Adipose tissue (tissue), 3 donors: ENCODE measurements around the gene STAB1. TPM values are rescaled to one million over a fixed set of nuclear protein-coding genes. Genes with fewer than 3 reads are reported as not detected.
"Not testable (repeated sequence)": the region's sequence is repeated elsewhere in the genome, so short reads cannot be mapped to it uniquely, and the experiment has no call there.

Experiments
- H3K27ac ChIP-seq: one replicate; pipeline ENCODE4 v1.5.1; 2013; ENCODE audit warnings: low read depth, low read length
- WGBS, 3 donors: extraction: QIAGEN DNeasy Blood & Tissue Kit; methylation state at CpG; one replicate each; pipeline ENCODE4 v1.1.7; 2013; 5-methylcytosine and 5-hydroxymethylcytosine counted together
- polyA plus RNA-seq, 3 donors: library from polyadenylated mRNA; stranded (reverse); fragments of 200-250 nt; gene quantifications; one replicate each; pipeline ENCODE4 v1.2.3, GENCODE V29; 2013
- donor health status: healthy with polysubstance abuse.
- donor health status: Bipolar disorder and iron deficiency.
- donor health status: healthy.

STAB1 gene
- polyA plus RNA-seq, 3 donors: 22.6 to 199 (median 166) TPM

DNA sequence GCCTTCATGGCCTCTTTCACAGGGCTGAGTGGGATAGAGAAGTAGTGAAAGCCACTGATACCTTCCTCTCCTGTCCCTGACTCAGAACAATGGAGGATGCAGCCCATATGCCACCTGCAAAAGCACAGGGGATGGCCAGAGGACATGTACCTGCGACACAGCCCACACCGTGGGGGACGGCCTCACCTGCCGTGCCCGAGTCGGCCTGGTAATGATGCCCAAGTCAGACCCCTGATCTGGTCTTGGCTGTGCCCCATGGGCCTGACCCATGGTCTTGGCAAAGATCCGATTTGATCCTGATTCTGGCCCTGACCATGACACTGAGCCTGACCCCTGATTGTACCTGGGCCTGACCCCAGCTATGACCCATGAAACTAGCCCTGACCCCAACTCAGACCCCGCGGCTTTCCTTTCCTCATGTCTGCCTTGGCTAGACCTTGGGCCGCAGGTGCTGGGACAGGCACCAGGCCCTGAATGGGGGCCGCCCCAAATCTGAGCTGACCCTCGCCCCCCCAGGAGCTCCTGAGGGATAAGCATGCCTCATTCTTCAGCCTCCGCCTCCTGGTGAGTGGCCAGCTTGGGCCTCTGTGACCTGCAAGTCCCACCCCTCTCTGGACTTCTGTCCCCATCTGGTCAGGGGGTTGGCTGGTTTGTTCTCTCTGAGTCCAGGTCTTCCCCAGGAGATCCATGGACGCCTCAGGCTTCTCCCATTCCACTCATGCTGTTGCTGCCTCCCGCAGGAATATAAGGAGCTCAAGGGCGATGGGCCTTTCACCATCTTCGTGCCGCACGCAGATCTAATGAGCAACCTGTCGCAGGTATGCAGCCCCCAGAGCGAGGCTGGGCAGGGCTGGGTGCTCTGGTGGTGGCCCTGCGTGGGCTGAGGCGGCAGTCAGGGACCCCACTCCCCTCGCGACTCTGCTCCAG is 22.9 kb downstream of the STAB1 start:
- 81 to 87% (median 86%) methylated on average over 23 to 25 of the region's 25 CpGs for WGBS, 3 donors
- H3K27ac ChIP-seq: no peak overlapping the region

DNA sequence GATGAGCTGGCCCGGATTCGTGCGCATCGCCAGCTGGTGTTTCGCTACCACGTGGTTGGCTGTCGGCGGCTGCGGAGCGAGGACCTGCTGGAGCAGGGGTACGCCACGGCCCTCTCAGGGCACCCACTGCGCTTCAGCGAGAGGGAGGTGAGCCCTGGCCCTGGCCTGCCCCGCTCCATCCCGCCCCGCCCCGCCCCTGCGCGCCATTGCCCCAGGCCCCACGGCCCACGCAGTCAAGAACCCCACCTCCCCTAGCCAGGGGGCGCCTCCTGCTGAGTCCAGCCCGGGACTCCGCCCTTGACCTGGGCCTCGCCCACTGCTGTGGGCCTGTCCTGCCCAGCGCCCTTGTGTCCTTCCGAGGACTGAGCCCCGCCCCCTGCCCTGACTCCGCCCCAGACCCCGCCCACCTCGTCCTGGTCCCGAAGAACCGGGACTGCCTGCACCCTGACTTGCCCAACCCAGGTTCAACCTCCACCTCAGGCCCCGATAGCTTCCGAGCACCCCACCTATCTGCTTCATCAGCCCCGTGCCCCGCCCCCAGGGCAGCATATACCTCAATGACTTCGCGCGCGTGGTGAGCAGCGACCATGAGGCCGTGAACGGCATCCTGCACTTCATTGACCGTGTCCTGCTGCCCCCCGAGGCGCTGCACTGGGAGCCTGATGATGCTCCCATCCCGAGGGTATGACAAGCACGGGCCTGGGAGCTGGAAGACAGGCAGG is 23.7 kb downstream of the STAB1 start:
- 56 to 73% (median 58%) methylated on average over 36 to 50 of the region's 50 CpGs for WGBS, 3 donors
- H3K27ac ChIP-seq: no peak overlapping the region

DNA sequence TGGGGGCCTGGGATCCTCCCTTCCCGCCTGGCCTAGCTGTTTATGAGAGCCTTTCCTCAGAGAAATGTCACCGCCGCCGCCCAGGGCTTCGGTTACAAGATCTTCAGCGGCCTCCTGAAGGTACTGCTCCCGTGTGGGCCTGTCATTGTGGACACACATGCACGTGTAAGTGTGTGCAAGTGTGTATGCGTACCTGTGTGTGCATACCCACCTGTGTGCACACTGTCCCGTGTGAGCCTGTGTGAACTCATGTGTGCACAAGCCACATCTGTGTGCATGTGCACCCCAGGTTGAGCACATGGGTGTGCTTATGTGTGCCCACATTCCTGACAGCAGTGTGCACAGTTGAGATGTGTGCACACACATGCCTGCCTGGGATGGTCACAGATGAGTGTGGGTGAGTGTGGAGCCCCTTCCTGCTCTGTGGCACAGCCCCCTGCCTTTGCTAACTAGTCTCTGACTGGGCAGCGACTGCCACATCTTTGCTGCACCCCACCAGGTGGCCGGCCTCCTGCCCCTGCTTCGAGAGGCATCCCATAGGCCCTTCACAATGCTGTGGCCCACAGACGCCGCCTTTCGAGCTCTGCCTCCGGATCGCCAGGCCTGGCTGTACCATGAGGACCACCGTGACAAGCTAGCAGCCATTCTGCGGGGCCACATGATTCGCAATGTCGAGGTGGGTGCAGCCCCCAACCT is 24.5 kb downstream of the STAB1 start:
- H3K27ac ChIP-seq: no peak overlapping the region
- WGBS, 3 donors: 91 to 94% (median 92%) methylated on average over 20 to 22 of the region's 22 CpGs

DNA sequence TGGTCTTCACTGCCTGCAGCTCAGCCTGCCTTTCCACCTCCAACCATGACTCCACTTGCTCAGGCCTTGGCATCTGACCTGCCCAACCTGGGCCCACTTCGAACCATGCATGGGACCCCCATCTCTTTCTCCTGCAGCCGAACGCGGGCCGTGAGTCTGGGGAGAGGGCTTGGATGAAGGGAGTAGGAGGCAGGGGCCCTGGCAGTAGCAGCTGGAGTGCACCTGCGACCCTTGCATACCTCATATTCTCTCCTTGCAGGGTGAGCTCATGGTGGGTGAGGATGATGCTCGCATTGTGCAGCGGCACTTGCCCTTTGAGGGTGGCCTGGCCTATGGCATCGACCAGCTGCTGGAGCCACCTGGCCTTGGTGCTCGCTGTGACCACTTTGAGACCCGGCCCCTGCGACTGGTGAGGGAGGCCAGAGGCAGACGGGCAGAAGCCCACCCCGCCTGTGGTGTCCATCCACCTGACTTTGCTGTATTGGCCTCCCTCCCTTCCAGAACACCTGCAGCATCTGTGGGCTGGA is 25.1 kb downstream of the STAB1 start:
- 91 to 95% (median 94%) methylated on average over 14 of the region's 14 CpGs for WGBS, 3 donors

DNA sequence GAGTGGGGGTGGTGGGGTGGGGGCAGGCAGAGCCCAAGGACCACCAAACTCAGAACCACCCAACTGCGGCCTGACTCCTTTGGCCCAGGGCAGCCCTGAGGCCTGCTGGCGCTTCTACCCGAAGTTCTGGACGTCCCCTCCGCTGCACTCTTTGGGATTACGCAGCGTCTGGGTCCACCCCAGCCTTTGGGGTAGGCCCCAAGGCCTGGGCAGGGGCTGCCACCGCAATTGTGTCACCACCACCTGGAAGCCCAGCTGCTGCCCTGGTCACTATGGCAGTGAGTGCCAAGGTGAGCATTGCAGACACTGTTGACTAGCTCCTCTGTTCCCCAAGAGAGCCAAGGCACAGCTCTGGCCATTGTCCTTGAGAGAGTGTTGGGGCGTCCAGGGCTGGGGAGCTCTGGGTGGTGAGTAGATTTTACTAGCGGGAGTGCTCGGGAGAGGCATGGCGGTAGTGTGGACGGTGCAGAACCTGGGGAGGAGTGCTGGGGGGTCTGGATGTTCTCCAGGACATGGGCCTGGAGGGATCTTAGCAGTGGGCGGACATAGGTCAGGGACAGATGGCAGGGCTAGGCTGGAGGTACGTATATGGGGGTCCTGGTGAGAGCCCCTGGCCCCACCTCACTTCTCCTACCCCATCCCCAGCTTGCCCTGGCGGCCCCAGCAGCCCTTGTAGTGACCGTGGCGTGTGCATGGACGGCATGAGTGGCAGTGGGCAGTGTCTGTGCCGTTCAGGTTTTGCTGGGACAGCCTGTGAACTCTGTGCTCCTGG is 25.8 kb downstream of the STAB1 start:
- no peak overlapping the region for H3K27ac ChIP-seq
- WGBS, 3 donors: 89 to 92% (median 91%) methylated on average over 20 of the region's 20 CpGs

More for the DNA sequence above, 25.1 kb downstream of the STAB1 start:
- no peak overlapping the region for H3K27ac ChIP-seq

DNA sequence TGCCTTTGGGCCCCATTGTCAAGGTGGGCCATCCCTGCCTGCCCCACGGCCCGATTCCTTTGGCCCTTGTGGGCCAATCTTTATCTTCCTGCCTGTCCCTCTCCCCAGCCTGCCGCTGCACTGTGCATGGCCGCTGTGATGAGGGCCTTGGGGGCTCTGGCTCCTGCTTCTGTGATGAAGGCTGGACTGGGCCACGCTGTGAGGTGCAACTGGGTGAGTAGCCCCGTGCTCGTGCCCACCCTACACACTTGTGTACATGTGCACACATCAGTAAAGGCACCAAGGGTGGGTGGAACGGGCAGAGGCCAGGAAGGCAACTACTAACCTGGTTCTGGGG is 26.3 kb downstream of the STAB1 start:
- 91 to 95% (median 94%) methylated on average over 8 of the region's 8 CpGs for WGBS, 3 donors
- no peak overlapping the region for H3K27ac ChIP-seq

DNA sequence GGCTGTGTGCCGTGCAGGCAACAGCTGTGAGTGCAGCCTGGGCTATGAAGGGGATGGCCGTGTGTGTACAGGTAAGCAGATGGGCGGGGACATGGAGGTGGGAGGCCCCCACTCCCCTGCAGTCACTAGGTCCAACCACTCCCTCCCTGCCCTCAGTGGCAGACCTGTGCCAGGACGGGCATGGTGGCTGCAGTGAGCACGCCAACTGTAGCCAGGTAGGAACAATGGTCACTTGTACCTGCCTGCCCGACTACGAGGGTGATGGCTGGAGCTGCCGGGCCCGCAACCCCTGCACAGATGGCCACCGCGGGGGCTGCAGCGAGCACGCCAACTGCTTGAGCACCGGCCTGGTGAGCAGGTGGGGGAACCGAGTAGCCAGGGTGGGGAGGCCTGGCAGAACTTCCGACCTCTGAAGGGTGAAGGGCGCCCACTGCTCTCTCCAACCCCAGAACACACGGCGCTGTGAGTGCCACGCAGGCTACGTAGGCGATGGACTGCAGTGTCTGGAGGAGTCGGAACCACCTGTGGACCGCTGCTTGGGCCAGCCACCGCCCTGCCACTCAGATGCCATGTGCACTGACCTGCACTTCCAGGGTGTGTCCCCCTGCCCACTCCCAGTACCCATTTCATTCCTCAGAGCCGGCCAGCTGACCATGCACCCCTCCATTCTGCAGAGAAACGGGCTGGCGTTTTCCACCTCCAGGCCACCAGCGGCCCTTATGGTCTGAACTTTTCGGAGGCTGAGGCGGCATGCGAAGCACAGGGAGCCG is 26.9 kb downstream of the STAB1 start:
- WGBS, 3 donors: 92 to 96% (median 94%) methylated on average over 30 to 33 of the region's 33 CpGs

DNA sequence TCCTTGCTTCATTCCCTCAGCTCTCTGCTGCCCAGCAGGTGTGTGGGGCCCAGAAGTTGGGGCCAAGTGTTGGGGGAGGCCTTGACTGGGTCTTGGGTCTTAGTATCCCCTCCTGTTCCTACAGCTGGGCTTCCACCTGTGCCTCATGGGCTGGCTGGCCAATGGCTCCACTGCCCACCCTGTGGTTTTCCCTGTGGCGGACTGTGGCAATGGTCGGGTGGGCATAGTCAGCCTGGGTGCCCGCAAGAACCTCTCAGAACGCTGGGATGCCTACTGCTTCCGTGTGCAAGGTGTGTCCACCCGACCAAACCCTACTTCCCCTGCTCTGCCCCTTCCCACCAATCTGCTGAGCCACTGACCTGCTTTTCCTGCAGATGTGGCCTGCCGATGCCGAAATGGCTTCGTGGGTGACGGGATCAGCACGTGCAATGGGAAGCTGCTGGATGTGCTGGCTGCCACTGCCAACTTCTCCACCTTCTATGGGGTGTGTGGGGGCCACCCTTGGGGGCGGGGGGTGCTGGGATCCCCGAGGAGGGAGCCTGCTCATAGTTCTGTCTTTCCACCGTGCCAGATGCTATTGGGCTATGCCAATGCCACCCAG is 27.6 kb downstream of the STAB1 start:
- 90 to 91% (median 90%) methylated on average over 14 of the region's 14 CpGs for WGBS, 3 donors
- no peak overlapping the region for H3K27ac ChIP-seq

More for the DNA sequence above, 26.9 kb downstream of the STAB1 start:
- no peak overlapping the region for H3K27ac ChIP-seq

DNA sequence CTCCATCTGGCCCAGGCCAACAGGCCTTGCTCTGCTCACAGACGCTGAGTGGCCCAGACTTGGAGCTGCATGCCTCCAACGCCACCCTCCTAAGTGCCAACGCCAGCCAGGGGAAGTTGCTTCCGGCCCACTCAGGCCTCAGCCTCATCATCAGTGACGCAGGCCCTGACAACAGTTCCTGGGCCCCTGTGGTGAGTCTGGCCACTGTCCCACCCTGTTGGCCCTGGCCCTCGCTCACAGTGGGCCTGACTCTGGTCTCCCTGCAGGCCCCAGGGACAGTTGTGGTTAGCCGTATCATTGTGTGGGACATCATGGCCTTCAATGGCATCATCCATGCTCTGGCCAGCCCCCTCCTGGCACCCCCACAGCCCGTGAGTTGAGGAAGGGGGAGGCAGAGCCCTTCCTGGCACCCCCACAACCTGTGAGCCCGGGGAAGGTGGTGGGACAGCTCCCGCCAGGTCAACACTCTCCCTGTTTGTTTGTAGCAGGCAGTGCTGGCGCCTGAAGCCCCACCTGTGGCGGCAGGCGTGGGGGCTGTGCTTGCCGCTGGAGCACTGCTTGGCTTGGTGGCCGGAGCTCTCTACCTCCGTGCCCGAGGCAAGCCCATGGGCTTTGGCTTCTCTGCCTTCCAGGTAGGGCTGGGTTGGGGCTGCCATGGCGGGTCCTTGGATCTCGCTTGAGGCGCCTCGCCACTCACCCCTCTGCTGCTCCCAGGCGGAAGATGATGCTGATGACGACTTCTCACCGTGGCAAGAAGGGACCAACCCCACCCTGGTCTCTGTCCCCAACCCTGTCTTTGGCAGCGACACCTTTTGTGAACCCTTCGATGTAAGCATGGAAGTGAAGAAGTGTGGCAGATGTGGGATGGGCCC is 28.5 kb downstream of the STAB1 start:
- H3K27ac ChIP-seq: no peak overlapping the region
- WGBS, 3 donors: 93 to 96% (median 94%) methylated on average over 25 to 26 of the region's 26 CpGs

DNA sequence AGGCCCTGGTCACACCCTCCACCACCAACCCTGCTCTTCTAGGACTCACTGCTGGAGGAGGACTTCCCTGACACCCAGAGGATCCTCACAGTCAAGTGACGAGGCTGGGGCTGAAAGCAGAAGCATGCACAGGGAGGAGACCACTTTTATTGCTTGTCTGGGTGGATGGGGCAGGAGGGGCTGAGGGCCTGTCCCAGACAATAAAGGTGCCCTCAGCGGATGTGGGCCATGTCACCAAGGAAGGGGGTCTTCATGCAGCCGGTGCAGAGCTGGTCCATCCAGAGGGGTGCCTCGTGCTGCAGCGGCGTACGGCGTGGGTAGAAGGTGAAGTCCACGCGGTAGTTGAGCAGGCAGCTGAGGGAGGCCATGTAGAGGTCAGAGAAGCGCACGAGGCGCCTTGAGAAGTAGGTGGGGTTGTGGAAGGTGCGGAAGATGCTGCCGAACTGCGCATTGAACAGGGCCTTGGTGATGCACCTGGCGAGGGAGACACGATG is 29.2 kb downstream of the STAB1 start:
- 94 to 97% (median 96%) methylated on average over 18 of the region's 18 CpGs for WGBS, 3 donors
- H3K27ac ChIP-seq: no peak overlapping the region

DNA sequence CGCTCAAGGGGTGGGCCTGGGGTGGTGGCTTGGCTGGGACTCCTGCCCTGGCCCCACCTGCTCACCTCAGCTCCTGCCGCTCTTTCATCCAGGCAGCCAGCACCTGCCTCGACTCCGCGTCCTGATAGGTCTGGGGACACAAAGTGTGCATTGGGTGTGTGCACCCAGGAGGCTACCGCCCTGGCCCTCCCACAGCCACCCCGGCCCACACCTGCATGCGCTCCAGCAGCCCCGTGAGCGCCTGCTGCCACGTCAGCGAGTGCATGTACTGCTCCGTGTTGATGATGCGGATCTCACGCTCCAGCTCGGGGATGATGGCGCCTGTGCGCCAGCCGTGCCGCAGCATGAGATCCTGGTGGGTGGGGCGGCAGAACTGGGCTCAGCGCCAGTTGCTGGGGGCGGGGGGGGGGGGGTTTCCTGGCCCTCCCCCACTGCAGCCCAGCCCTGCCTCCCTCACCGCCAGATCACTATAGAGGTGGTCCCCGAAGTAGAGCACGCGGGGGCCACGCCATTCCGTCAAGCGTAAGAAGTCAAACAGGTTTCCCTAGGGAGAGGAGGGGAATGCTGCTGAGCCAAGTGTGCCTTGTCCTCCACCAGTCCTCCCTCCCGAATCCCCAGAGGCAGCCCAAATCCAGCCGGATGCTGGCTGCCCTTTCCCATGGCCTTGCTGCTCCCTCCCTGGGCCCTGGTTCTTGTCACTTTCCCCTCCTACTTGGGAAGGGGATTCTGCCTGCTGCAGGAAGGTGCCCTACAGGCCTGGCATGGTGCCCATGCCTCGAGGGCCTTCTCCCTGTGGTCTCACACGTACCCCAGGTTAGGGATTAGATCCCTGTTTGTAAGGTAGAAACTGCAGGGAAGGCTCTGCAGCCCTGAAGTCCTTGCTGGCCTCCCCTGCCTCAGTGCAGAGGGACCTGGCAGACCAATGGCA is 29.9 kb downstream of the STAB1 start:
- WGBS, 3 donors: 60 to 77% (median 71%) methylated on average over 31 to 34 of the region's 34 CpGs
- H3K27ac ChIP-seq: no peak overlapping the region

DNA sequence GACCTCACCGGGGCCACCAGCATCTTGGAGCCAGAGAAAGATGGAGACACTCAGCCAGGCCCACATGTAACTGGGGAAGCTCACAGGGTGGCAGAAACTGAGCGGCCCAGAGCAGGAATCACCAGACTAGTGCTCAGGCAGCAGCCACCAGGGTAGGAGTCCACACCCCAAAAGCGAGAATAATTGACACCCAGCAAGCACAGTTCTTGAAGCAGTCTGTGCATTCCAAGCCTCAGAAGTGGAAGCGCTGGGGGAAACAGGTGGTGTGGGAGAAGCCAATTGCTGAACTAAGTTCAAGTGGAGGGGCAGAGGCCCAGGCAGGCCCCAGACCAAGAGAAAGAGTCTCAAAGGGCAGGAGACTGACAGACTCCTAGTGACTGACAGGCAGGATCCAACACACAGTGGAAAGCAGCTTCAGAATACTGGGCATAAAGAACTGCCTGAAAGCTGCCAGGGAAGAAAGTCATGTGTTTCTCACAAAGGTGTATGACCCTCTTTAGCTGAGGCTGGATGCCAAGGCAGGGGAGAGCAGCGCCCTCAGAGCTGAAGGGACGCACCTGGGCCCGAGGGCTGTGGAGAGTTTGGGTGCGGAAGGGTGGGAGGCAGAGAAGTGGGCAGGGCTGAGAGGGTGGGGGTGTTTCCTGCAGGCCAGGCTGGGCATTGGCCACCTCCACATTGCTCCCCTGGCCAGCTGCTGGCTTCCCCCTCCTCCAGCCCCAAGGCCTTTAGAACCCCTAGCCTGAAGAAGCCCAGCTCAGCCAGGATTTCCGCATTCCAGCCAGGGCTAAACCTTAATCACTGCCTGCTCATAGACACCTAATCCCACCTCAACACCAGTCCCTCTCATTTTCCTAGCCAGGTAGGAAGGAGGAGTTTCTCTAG is 30.8 kb downstream of the STAB1 start:
- WGBS, 3 donors: 72 to 83% (median 80%) methylated on average over 9 of the region's 9 CpGs
- H3K27ac ChIP-seq: no peak overlapping the region

DNA sequence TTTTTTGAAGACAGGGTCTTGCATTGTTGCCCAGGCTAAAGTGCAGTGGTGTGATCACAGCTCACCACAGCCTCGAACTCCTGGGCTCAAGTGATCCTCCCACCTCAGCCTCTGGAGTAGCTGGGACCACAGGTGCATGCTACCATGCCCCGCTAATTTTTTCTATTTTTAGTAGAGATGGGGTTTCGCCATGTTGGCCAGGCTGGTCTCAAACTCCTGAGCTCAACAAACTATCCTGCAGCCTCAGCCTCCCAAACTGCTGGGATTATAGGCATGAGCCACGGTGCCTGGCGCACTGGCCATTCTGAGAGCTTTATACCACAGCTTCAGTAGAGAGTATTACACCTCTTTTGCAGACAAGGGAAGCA is 31.5 kb downstream of the STAB1 start:
- not testable (repeated sequence) for H3K27ac ChIP-seq
- 93 to 96% (median 95%) methylated on average over 5 of the region's 5 CpGs for WGBS, 3 donors

DNA sequence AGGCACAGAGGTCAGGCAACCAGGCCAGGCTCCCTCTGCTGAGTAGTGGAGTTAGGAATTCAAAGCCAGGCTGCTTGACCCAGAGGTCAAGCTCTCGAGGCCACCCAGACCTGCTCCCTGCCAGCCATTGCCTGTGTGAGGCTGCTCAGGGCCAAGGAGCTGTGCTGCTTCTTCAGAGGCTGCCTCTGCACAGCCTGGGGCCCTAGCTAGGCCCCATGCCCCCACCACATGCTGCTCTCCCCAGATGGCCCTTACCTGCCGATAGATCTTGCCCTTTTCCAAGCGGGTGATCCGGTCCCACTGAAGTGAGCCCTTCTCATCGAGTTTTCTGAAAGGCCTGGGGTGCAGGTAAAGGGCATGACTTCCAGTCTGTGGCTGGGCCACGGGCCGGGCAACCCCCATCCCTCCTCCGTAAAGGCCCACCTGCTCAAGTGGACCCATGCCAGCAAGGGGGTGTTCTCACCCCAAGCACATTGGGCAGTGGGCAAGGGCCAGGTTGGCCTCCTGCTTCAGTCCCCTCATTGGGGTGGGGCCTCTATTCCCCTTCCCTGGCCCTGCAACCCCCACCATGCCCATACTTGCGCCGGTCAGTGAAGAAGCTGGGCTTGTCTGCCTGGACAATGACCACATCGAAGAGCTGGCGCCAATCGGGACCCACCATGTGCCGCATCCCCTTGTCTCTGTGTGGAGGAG is 32.0 kb downstream of the STAB1 start:
- no peak overlapping the region for H3K27ac ChIP-seq
- WGBS, 3 donors: 92 to 97% (median 94%) methylated on average over 14 of the region's 14 CpGs
